Stomach (tissue), 4 donors: ENCODE results near the gene GRWD1.

Experiments
- EP300 ChIP-seq: sonication (generic); formaldehyde crosslinking; IDR thresholded peaks from one replicate; pipeline ENCODE4 v1.6.1; 2017; ENCODE audit warnings: antibody characterized with exemption
- POLR2A ChIP-seq, 4 donors: fragments of 450-650 bp; IDR thresholded peaks; one replicate each; pipeline ENCODE4 v1.6.1; 2016; ENCODE audit warnings: antibody characterized with exemption in 4 of 4, control low read depth in 2 of 4, mild to moderate bottlenecking in 1 of 4, moderate library complexity in 1 of 4
- POLR2AphosphoS5 ChIP-seq, 3 donors: sonication (generic); formaldehyde crosslinking; IDR thresholded peaks; one replicate each; pipeline ENCODE4 v1.6.1; 2016; ENCODE audit warnings: antibody characterized with exemption in 3 of 3
- TF ChIP-seq, protein P1 (sequence below), 7 experiments: fragments of 450-650 bp in 4 of 7; fragments of 200-600 bp in 3 of 7; sonication (generic) in 3 of 7; IDR thresholded peaks; one replicate each; pipeline ENCODE4 v1.5.1; 2016 to 2019; ENCODE audit warnings: antibody characterized with exemption in 7 of 7, control low read depth in 2 of 7, mild to moderate bottlenecking in 1 of 7

DNA sequence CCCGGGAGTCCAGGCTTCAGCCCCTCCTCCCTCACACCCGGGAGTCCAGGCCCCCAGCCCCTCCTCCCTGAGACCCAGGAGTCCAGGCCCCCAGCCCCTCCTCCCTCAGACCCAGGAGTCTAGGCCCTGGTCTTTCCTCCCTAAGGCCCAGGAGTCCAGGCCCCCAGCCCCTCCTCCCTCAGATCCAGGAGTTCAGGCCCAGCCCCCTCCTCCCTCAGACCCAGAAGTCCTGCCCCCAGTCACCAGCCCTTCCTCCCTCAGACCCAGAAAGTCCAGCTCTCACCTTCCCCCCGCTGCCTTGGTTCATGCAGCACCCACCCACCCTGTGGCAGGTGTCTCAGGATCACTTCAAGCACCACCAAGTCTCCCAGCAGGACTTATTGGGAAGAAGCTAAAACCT, 37.5 kb downstream of the GRWD1 start:
- TF ChIP-seq EP300 = no peak
- no peak for TF ChIP-seq POLR2AphosphoS5 (IDR thresholded peaks at IDR 0.05)
- TF ChIP-seq, protein P1, sequence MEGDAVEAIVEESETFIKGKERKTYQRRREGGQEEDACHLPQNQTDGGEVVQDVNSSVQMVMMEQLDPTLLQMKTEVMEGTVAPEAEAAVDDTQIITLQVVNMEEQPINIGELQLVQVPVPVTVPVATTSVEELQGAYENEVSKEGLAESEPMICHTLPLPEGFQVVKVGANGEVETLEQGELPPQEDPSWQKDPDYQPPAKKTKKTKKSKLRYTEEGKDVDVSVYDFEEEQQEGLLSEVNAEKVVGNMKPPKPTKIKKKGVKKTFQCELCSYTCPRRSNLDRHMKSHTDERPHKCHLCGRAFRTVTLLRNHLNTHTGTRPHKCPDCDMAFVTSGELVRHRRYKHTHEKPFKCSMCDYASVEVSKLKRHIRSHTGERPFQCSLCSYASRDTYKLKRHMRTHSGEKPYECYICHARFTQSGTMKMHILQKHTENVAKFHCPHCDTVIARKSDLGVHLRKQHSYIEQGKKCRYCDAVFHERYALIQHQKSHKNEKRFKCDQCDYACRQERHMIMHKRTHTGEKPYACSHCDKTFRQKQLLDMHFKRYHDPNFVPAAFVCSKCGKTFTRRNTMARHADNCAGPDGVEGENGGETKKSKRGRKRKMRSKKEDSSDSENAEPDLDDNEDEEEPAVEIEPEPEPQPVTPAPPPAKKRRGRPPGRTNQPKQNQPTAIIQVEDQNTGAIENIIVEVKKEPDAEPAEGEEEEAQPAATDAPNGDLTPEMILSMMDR (IDR thresholded peaks at IDR 0.05) = no peak
- TF ChIP-seq POLR2A (IDR thresholded peaks at IDR 0.05) = no peak
